Esophagus squamous epithelium (tissue), 5 donors: ENCODE data around the gene C12orf42. TPM values are rescaled to one million over a fixed set of nuclear protein-coding genes. Genes with fewer than 3 reads are reported as not detected.

Experiments used
- DNase-seq: peaks from one replicate; lab custom pipeline; 2025; lab: John Stamatoyannopoulos, UW
- H3K27ac ChIP-seq, 4 donors: fragments of 200-600 bp; sonication (generic); one replicate each; pipeline ENCODE4 v1.5.1; 2016 to 2019; ENCODE audit warnings: mild to moderate bottlenecking in 1 of 4
- H3K27me3 ChIP-seq, 4 donors: fragments of 200-600 bp; sonication (generic); 1 replicate in 3 of 4; 2 replicates in 1 of 4; pipeline versions ENCODE4 v1.5.1 to v1.6.0; 2017 to 2021; ENCODE audit warnings: antibody characterized with exemption in 1 of 4
- H3K36me3 ChIP-seq, 3 donors: fragments of 200-600 bp; sonication (generic); one replicate each; pipeline ENCODE4 v1.5.1; 2016 to 2019
- H3K4me1 ChIP-seq, 3 donors: fragments of 200-600 bp; sonication (generic); one replicate each; pipeline ENCODE4 v1.5.1; 2017 to 2019
- H3K4me3 ChIP-seq, 4 donors: fragments of 200-600 bp; sonication (generic); 1 replicate in 3 of 4; 2 replicates in 1 of 4; pipeline ENCODE4 v1.5.1; 2016 to 2019; ENCODE audit warnings: mild to moderate bottlenecking in 2 of 4, moderate library complexity in 1 of 4
- H3K9me3 ChIP-seq, 3 donors: fragments of 200-600 bp; sonication (generic); one replicate each; pipeline ENCODE4 v1.5.1; 2016 to 2019
- CTCF ChIP-seq, 6 experiments: fragments of 450-650 bp in 4 of 6; fragments of 200-600 bp in 2 of 6; sonication (generic) in 2 of 6; IDR thresholded peaks; one replicate each; pipeline ENCODE4 v1.5.1; 2016 to 2019; ENCODE audit warnings: antibody characterized with exemption in 6 of 6, mild to moderate bottlenecking in 4 of 6, moderate library complexity in 4 of 6
- POLR2A ChIP-seq, 4 donors: fragments of 450-650 bp; IDR thresholded peaks; one replicate each; pipeline ENCODE4 v1.6.1; 2017; ENCODE audit warnings: antibody characterized with exemption in 4 of 4, mild to moderate bottlenecking in 4 of 4, moderate library complexity in 3 of 4
- WGBS, 2 donors: methylation state at CpG; one replicate each; pipeline ENCODE4 v1.1.5; 2018; 5-methylcytosine and 5-hydroxymethylcytosine counted together
- intact Hi-C: fragments of 100-400 bp; cut with DNase I; formaldehyde crosslinking; loops from one replicate; pipeline ENCODE4 v1.15.0; 2022
- total RNA-seq, 4 donors: library from RNA; depleted of rRNA; stranded (reverse); fragments of >200 nt; gene quantifications; one replicate each; pipeline ENCODE4 v1.1.0, GENCODE V29; 2016
- donor health status: DM: yes; HTN: yes; CAD: no.

The C12orf42 gene
- total RNA-seq, 4 donors from 2014 or later = not detected

GRCh38 chr12:103519632-103520031 is 23.9 kb upstream of the C12orf42 start:
- Histone ChIP-seq H3K4me1 (peaks cover 0 to 9% (median 0%) of the 10 kb centered on the region in 3 donors), H3K36me3 (no peaks in the 10 kb centered on the region), H3K4me3 (no peak overlapping the region), H3K9me3 (no peaks in the 10 kb centered on the region), H3K27ac (no peak overlapping the region), H3K27me3 (no peaks in the 10 kb centered on the region)
- intact Hi-C loops = no loop called here
- WGBS, 2 donors = 50 to 65% methylated on average over 2 of the region's 2 CpGs
- no peak for DNase-seq
- TF ChIP-seq CTCF (IDR thresholded peaks at IDR 0.05) (no peak), POLR2A (IDR thresholded peaks at IDR 0.05) (no peak)

- 51 to 71% methylated on average over 2 of the region's 2 CpGs for WGBS, 2 donors
- Histone ChIP-seq H3K4me1 (peaks cover 0 to 2% (median 0%) of the 10 kb centered on the region in 3 donors), H3K36me3 (no peaks in the 10 kb centered on the region), H3K4me3 (no peak overlapping the region), H3K9me3 (no peaks in the 10 kb centered on the region), H3K27ac (no peak overlapping the region), H3K27me3 (no peaks in the 10 kb centered on the region)
- intact Hi-C loops = no loop called here
- DNase-seq = no peak
- no peak for TF ChIP-seq CTCF (IDR thresholded peaks at IDR 0.05)
- no peak for TF ChIP-seq POLR2A (IDR thresholded peaks at IDR 0.05)
Measured at GRCh38 chr12:103518899-103519298, 23.1 kb upstream of the C12orf42 start.

GRCh38 chr12:103517161-103517560 is 21.4 kb upstream of the C12orf42 start:
- intact Hi-C loops = no loop called here
- Histone ChIP-seq H3K4me3 (no peak overlapping the region), H3K27me3 (no peaks in the 10 kb centered on the region), H3K36me3 (no peaks in the 10 kb centered on the region), H3K27ac (no peak overlapping the region), H3K9me3 (no peaks in the 10 kb centered on the region), H3K4me1 (no peaks in the 10 kb centered on the region)
- 48 to 56% methylated on average over 3 of the region's 3 CpGs for WGBS, 2 donors
- DNase-seq = no peak
- TF ChIP-seq CTCF (IDR thresholded peaks at IDR 0.05) = no peak
- TF ChIP-seq POLR2A (IDR thresholded peaks at IDR 0.05) = no peak

- no peak overlapping the region for H3K4me3 ChIP-seq
- TF ChIP-seq CTCF (IDR thresholded peaks at IDR 0.05) = no peak
- TF ChIP-seq POLR2A (IDR thresholded peaks at IDR 0.05) = no peak
- H3K27me3 ChIP-seq = no peaks in the 10 kb centered on the region
- no peaks in the 10 kb centered on the region for H3K4me1 ChIP-seq
- H3K27ac ChIP-seq = no peak overlapping the region
- intact Hi-C loops = no loop called here
- no peak for DNase-seq
- H3K9me3 ChIP-seq = no peaks in the 10 kb centered on the region
- no peaks in the 10 kb centered on the region for H3K36me3 ChIP-seq
Measured at GRCh38 chr12:103515341-103515740, 19.6 kb upstream of the C12orf42 start.

- WGBS, 2 donors = 56 to 72% methylated on average over 3 of the region's 3 CpGs
- Histone ChIP-seq H3K27ac (no peak overlapping the region), H3K4me1 (no peaks in the 10 kb centered on the region), H3K9me3 (no peaks in the 10 kb centered on the region), H3K36me3 (no peaks in the 10 kb centered on the region), H3K27me3 (no peaks in the 10 kb centered on the region), H3K4me3 (no peak overlapping the region)
- intact Hi-C loops = no loop called here
- TF ChIP-seq CTCF (IDR thresholded peaks at IDR 0.05) = no peak
- no peak for TF ChIP-seq POLR2A (IDR thresholded peaks at IDR 0.05)
- DNase-seq = no peak
Measured at GRCh38 chr12:103513875-103514274, 18.1 kb upstream of the C12orf42 start.
